ENCODE results near the gene HSP90AB1.

GRCh38 chr6:44300292-44300823, 53.5 kb downstream of the HSP90AB1 start:
- no peak for TF ChIP-seq EZH2 (IDR thresholded peaks at IDR 0.05; ENCODE audit: low read length, unreplicated experiment)
- no peak for TF ChIP-seq CTCF (conservative IDR thresholded peaks at IDR 0.05; ENCODE audit: low read depth, low read length)

Data from PC-3 (cell line).